ENCODE results near the gene UNC13D. TPM values are rescaled to one million over a fixed set of nuclear protein-coding genes. Genes with fewer than 3 reads are reported as not detected.

UNC13D gene
- total RNA-seq, 1 donor from 2014 or later = 7.1 TPM

DNA sequence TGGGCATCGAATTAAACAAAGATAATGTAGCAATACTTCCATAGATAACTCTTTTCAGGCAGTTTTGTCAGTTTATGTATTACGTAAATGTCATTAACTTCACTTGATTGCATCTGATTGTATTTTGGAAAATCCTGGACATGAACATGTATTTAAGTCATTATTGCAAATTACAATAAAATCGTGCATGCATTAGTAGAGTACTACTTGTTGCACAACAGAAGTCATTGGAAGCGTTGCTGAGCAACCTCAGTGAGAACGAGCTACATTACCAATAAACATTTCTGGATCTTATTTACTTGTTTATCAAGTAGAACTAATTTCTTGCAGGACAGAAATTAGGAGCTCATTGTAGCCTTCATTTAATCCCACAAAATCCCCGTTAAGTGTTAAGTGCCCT, 53.0 kb downstream of the UNC13D start:
- TF ChIP-seq, protein P1, sequence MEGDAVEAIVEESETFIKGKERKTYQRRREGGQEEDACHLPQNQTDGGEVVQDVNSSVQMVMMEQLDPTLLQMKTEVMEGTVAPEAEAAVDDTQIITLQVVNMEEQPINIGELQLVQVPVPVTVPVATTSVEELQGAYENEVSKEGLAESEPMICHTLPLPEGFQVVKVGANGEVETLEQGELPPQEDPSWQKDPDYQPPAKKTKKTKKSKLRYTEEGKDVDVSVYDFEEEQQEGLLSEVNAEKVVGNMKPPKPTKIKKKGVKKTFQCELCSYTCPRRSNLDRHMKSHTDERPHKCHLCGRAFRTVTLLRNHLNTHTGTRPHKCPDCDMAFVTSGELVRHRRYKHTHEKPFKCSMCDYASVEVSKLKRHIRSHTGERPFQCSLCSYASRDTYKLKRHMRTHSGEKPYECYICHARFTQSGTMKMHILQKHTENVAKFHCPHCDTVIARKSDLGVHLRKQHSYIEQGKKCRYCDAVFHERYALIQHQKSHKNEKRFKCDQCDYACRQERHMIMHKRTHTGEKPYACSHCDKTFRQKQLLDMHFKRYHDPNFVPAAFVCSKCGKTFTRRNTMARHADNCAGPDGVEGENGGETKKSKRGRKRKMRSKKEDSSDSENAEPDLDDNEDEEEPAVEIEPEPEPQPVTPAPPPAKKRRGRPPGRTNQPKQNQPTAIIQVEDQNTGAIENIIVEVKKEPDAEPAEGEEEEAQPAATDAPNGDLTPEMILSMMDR (conservative IDR thresholded peaks at IDR 0.05) = no peak
- peaks cover 31% of the 10 kb centered on the region for H3K36me3 Mint-ChIP-seq
- H3K9me3 Mint-ChIP-seq = no peaks in the 10 kb centered on the region
- no peak overlapping the region for H3K4me3 Mint-ChIP-seq
- DNase-seq (ENCODE audit: extremely low spot score, unreplicated experiment) = no peak
- no peak overlapping the region for H3K27ac Mint-ChIP-seq
- no peaks in the 10 kb centered on the region for H3K27me3 Mint-ChIP-seq
- H3K4me1 Mint-ChIP-seq (ENCODE audit: unreplicated experiment) = peaks cover 11% of the 10 kb centered on the region

DNA sequence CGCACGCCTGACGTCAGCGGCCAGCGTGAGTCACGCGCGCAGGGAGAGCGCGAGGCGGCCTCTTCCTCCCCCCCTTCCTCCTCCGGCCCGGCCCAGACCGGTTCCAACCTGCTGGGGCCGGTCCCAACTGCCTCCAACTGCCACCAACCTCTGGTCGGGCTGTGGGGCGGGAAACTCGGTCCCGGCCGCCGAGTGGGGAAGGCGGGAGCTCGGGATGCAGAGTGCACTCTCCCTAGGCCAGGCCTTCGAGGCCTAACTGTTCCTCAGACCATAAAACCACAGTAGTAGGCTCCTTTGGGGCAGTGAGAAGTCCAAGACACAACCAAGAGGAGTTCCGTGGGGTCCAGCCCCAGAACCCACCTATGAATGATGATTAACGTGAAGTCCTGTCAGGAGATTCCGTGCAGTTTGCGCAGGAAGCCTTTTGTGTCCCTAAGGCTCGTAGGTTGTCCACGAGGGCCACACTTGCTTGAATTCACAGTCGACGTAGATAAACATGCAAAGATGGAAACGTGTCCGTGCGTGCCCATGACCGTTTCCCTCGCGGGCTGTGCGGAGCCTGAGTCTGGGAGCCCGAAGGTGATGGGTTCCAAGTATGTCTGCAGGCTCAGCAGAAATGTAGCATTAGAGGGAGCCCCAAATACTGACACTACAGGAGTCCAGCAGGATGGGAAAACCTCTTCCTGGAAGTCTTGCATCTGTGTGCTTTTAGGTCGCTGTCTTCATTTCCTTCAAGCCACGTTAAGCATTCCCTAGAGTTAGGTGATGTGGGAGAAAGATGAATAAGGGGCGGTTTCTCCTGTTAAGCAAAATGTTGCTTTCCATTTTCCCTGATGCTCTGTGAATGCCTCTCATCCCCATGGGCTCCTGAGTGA, 59.0 kb downstream of the UNC13D start:
- peaks cover 31% of the 10 kb centered on the region for H3K4me1 Mint-ChIP-seq (ENCODE audit: unreplicated experiment)
- H3K27me3 Mint-ChIP-seq = no peaks in the 10 kb centered on the region
- DNase-seq (ENCODE audit: extremely low spot score, unreplicated experiment) = peak; percentile 96
- peak overlapping the region; percentile 94 for H3K4me3 Mint-ChIP-seq
- no peaks in the 10 kb centered on the region for H3K9me3 Mint-ChIP-seq
- TF ChIP-seq, protein P1 (conservative IDR thresholded peaks at IDR 0.05) = no peak
- peak overlapping the region; percentile 96 for H3K27ac Mint-ChIP-seq
- peaks cover 9% of the 10 kb centered on the region for H3K36me3 Mint-ChIP-seq

DNA sequence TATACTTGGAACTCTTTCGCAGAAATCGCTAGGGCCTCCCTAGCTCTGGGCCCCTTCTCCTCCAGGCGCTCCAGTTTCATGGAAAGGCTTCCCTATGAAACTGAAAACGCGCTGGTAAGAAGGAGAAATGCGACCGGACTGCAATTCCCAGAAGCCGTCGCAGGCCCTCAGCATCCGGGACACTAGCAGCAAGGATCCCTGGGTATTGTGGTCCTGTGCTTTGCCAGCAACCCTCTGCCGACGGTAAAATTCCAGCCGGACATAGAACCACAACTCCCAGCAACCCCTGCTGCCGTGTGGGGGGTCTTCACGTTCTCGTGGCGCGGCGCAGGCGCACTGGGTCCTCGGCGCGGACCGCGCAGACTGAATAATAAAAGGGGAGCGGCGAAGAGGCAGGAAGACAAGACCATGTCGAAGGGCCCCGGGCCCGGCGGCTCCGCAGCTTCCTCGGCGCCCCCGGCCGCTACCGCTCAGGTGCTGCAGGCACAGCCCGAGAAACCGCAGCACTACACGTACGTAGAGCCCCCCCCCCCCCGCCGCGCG, 59.7 kb downstream of the UNC13D start, which contains the start of gene UNK:
Gene UNK (plus strand): TSS at position 334 of the 543 bp plus-strand sequence. CDS start 75 bp downstream, at position 409.
- Mint-ChIP-seq H3K27ac (peak within 1 kb of the TSS; percentile 96), H3K9me3 (peaks cover 5% of the 10 kb centered on the region), H3K27me3 (peaks cover 3% of the 10 kb centered on the region), H3K4me3 (peak within 1 kb of the TSS; percentile 94), H3K4me1 (ENCODE audit: unreplicated experiment) (peaks cover 37% of the 10 kb centered on the region), H3K36me3 (peaks cover 13% of the 10 kb centered on the region)
- TF ChIP-seq, protein P1 (conservative IDR thresholded peaks at IDR 0.05) = no peak
- peak; percentile 97 for DNase-seq (ENCODE audit: extremely low spot score, unreplicated experiment)

DNA sequence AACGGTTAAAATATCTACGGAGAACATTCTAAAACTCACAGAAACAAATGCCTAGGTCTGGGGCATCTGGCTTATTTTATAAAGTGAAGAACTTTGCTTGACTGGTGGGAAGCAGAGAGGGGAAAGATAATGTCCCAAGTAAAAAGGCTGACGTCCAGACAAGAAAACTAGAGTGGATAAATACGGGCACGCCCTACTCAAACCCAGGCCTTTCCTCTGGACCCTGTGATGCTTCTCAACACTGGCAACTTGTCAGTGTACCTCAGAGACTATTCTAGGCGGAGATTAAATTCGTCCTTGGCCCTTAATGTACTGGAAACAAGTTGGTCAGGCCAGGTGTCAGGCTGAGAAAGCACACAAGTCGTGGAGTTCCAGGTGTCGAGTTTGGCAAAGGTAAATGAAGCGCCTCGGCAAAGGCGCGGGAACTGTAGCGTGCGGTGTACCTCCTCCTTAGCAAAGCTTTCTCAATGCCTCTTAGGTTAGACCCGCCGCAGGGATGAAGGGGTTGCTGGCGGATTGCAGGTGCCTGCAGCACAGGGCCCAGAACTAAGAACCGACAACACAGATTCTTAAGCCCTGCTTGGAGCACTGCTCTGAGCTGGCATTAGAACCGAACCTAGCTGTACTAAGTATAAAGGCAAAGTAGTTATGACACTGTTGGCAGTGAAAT, 60.3 kb downstream of the UNC13D start:
- Mint-ChIP-seq H3K36me3 (peaks cover 14% of the 10 kb centered on the region), H3K9me3 (peaks cover 5% of the 10 kb centered on the region), H3K27ac (peak overlapping the region; percentile 96), H3K4me3 (peak overlapping the region; percentile 94), H3K27me3 (peaks cover 5% of the 10 kb centered on the region), H3K4me1 (ENCODE audit: unreplicated experiment) (peaks cover 39% of the 10 kb centered on the region)
- TF ChIP-seq, protein P1 (conservative IDR thresholded peaks at IDR 0.05) = no peak
- no peak for DNase-seq (ENCODE audit: extremely low spot score, unreplicated experiment)

DNA sequence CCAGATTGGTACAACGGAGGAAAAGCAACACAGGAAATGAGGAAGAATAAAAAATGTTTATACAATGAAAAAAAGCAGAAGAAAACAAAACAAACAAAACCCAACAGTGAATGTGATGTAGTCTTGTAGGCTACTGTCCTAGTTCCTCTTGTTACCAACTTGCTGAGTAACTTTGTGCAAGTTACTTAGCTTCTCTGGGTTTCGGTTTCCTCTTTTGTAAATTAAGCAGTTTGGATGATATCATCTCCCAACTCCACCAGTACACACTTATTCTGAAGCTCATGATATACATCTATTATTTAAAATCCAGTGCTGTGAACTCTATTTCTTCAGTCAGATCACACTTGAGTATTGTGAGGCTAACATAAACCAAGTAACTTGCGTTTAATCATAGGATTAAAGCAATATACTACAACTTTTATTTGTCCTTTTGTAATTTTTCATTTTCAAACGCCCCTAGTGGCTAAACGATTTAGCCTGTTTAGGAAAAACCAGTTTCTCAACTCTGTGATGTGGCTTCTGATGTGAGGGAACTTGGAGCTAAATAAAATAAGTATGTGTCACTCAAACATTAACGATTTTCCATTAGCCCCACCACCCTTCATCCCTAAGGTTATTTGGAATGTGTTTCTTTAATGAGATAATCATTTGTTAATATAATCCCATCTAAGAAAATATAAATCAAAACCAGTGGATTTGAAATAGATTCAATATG, 61.0 kb downstream of the UNC13D start:
- no peak for DNase-seq (ENCODE audit: extremely low spot score, unreplicated experiment)
- H3K9me3 Mint-ChIP-seq = peaks cover 5% of the 10 kb centered on the region
- H3K4me3 Mint-ChIP-seq = peak overlapping the region; percentile 94
- TF ChIP-seq, protein P1 (conservative IDR thresholded peaks at IDR 0.05) = peak; percentile 85
- H3K27ac Mint-ChIP-seq = peak overlapping the region; percentile 96
- H3K36me3 Mint-ChIP-seq = peaks cover 18% of the 10 kb centered on the region
- peaks cover 39% of the 10 kb centered on the region for H3K4me1 Mint-ChIP-seq (ENCODE audit: unreplicated experiment)
- H3K27me3 Mint-ChIP-seq = peaks cover 5% of the 10 kb centered on the region

Measured in type B pancreatic cell (in vitro differentiated cells).